ENCODE measurements around the gene PRODH2.

PRODH2 gene, protein sequence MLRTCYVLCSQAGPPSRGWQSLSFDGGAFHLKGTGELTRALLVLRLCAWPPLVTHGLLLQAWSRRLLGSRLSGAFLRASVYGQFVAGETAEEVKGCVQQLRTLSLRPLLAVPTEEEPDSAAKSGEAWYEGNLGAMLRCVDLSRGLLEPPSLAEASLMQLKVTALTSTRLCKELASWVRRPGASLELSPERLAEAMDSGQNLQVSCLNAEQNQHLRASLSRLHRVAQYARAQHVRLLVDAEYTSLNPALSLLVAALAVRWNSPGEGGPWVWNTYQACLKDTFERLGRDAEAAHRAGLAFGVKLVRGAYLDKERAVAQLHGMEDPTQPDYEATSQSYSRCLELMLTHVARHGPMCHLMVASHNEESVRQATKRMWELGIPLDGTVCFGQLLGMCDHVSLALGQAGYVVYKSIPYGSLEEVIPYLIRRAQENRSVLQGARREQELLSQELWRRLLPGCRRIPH

DNA sequence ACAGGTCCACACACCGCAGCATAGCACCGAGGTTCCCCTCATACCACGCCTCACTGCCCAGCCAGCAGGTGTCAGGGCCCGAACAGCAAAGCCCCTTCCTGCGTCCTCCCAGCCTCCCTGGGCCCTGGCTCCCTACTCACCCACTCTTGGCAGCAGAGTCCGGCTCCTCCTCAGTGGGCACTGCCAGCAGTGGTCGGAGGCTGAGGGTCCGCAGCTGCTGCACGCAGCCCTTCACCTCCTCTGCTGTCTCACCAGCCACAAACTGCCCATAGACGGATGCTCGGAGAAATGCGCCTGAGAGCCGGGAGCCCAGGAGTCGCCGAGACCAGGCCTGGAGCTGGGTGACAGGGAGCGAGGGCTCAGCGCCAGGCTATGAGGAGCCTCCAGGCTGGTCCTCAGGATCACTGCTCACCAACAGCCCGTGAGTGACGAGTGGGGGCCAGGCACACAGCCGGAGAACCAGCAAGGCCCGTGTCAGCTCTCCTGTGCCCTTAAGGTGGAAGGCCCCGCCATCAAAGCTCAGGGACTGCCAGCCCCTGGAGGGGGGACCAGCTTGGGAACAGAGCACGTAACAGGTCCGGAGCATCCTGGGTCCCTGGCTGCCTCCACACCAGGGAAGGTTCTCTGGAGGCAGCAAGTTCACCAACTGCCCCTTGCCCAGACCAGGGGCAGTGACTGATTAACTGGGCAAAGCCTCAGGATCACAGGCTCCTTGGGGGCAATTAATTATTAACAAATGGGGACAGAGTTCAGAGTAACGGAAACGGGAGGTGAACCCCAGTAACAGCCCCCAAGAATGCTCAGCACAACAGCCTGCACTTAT, at the start of gene PRODH2:
PRODH2 (minus strand) TSS at position 626 of the 823 bp plus-strand sequence; CDS start at position 586, 40 bp downstream.
- FAIRE-seq (no peak), DNase-seq (ENCODE audit: extremely low spot score, insufficient read length, low read depth) (no peak)

DNA sequence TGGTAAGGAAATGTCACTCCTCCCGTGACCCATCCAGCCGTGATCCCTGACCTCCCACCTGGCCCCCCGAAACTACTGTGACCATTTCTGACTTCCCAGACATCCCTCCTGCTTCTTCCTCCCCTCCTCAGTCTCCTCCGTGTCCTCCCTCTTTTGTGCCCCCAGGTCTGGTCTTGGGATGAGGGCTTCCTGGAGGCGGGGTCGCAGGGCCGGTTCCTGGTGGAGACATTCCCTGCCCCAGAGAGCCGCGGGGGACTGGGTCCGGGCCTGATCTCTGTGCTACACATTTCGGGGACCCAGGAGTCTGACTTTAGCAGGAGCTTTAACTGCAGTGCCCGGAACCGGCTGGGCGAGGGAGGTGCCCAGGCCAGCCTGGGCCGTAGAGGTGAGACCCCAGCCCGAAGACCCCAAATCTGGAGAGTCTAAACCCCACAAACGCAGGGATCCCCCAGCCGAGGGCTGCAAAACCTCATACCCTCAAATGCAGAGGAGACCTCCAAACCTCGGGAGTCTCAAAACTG, 49.1 kb upstream of the PRODH2 start:
- no peak for DNase-seq (ENCODE audit: extremely low spot score, insufficient read length, low read depth)
- FAIRE-seq = no peak

DNA sequence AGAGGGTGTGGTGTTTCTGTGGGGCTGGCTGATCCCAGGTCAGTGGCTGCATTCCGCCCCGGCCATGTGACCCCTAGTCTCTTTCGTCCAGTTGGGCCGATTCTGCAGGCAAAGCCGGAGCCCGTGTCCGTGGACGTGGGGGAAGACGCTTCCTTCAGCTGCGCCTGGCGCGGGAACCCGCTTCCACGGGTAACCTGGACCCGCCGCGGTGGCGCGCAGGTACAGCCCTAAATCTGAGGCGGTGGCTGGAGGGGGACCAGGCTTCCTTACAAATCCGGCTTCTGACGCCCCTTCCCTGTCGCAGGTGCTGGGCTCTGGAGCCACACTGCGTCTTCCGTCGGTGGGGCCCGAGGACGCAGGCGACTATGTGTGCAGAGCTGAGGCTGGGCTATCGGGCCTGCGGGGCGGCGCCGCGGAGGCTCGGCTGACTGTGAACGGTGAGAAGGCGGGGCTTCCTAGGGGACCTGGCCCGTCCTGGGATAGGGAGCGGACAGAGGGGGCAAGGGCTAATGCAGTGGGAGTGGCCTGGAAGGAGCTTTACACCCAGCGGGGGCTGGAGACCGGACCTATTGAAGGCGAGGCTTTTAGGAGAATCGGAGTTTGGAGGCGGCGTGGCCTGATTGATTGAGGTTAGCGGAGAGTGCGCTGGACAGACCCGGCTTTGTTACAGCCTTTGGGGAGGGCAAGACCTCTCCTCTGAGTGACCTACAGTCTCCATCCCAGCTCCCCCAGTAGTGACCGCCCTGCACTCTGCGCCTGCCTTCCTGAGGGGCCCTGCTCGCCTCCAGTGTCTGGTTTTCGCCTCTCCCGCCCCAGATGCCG, 48.4 kb upstream of the PRODH2 start:
- no peak for FAIRE-seq
- DNase-seq (ENCODE audit: extremely low spot score, insufficient read length, low read depth) = no peak

DNA sequence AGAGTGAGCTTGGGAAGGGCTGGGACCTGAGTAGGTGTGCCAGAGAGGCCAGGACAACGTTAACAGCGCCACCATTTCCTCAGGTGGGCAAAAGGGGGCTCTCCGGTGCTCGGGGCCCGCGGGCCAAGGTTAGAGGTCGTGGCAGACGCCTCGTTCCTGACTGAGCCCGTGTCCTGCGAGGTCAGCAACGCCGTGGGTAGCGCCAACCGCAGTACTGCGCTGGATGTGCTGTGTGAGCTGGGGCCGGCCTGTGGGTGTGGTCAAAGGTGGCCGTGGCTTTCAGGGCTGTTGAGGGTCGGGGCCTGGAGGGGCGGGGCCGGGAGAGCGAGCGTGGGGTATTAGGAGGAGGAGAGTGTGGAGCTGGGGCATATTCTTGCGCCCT, 47.8 kb upstream of the PRODH2 start:
- no peak for FAIRE-seq
- DNase-seq (ENCODE audit: extremely low spot score, insufficient read length, low read depth) = no peak

DNA sequence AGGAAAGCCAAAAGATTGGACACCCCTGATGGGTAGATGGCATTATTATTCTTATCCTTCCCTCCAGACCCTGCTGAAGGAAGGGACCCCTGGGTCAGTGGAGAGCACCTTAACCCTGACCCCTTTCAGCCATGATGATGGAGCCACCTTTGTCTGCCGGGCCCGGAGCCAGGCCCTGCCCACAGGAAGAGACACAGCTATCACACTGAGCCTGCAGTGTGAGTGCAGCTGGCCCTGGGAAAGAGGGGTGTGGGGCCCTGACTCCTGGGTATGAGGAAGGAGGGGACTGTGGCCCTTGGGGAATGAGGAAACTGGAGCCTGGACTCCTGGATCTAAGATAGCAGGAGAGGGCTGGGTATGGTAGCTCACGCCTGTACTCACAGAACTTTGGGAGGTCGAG, 46.8 kb upstream of the PRODH2 start:
- FAIRE-seq (no peak), DNase-seq (ENCODE audit: extremely low spot score, insufficient read length, low read depth) (no peak)

DNA sequence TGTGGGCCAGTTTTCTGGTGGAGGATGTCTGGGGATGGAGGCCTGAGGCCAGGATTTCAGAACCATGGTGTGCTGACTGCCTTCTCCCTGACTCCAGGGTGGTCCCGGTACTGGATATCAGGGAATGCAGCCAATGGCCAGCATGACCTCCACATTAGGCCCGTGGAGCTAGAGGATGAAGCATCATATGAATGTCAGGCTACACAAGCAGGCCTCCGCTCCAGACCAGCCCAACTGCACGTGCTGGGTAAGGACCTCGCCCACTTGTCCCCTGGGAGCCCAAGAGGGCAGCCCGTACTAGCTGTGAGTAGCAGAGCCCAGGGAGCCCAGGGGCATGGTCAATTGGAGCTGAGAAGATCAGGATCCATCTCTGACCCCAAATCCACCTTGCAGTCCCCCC, 45.7 kb upstream of the PRODH2 start:
- no peak for DNase-seq (ENCODE audit: extremely low spot score, insufficient read length, low read depth)
- no peak for FAIRE-seq

DNA sequence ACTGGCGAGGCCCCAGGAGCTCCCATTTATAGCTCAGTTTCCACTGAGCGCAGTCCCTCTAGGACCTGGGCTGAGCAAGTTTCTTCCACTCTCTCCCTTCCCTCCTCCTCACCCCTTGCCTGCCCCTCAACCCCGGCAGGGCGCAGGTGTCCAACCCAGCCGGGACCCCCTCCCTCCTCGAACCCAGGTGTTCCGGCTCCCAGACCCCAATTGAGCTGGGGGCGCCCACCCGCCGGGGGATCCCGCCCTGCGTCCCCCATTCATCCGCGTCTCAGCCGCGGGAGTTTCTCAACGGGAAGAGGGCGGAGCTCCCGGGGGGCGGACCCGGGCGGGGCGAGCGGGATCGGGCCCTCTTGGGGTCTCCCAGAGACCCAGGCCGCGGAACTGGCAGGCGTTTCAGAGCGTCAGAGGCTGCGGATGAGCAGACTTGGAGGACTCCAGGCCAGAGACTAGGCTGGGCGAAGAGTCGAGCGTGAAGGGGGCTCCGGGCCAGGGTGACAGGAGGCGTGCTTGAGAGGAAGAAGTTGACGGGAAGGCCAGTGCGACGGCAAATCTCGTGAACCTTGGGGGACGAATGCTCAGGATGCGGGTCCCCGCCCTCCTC, 44.0 kb upstream of the PRODH2 start, which contains the start of gene KIRREL2:
KIRREL2 (plus strand) TSS at position 366 of the 604 bp plus-strand sequence; CDS start at position 575, 209 bp downstream.
- DNase-seq (ENCODE audit: extremely low spot score, insufficient read length, low read depth) (no peak), FAIRE-seq (no peak)

DNA sequence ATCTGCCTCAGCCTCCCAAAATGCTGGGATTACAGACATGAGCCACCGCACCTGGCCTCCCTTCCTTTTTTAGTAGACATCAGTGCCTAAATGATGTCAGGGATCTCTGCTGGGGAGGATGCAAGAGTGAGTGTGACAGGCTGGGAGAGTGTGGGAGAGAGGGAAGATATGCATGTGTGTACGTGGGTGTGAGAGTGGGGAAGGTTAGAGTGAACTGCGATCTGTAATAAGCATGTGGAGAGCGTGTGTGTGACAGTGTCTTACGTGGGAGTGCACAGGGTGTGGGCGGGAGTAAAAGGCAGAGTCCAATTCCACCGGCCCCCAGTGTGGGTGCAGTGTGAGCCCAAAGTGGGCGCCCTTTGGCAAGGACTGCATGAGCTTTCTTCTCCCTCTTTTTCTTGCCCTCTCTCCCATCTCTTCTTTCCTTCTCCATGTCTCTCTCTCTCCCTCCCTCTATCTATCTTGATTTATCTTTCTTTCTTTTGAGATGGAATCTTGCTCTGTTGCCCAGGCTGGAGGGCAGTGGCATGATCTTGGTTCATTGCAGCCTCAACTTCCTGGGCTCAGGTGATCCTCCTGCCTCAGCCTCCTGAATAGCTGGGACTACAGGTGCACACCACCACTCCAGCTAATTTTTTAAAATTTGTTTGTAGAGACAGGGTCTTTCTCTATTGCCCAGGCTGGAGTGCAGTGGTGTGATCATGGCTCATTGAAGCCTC, 40.6 kb upstream of the PRODH2 start:
- DNase-seq (ENCODE audit: extremely low spot score, insufficient read length, low read depth) = no peak
- FAIRE-seq = no peak

DNA sequence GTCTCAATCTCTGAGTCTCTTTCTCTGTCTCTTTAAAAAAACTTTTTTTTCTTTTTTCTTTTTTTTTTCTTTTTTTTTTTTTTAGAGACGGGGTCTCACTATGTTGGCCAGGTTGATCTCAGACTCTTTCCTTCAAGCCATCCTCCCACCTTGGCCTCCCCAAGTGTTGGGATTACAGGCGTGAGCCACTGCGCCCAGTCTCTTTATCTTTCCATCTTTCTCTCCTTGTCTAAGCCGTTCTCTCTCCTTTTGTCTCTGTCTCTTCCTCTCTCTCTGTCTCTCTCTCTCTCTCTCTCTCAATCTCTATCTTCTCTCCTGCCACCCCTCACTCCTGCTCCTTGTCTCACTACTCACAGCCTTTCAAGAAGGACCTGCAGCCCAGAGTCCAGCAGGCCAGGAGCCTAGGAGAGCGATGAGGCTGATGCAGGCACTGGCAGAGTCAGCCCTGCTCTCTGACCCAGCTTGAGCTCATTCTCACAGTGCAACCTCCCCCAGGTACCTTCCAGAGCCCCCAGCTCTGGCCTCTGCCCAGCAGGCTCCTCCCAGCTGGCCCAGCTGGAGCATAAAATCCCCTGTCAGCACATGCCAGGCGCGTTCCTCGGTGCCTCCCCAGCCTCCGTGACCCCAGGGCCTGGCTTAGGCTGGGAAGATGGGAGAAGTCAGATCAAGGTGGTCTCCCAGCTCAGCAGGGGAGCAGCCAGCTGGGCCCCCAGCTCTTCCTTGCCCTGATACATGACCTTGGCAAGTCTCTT, 39.6 kb upstream of the PRODH2 start, which contains the start of gene NPHS1:
NPHS1 (minus strand) TSS at position 476 of the 752 bp plus-strand sequence. CDS start 667 bp downstream, outside the sequence.
- FAIRE-seq = no peak
- no peak for DNase-seq (ENCODE audit: extremely low spot score, insufficient read length, low read depth)

DNA sequence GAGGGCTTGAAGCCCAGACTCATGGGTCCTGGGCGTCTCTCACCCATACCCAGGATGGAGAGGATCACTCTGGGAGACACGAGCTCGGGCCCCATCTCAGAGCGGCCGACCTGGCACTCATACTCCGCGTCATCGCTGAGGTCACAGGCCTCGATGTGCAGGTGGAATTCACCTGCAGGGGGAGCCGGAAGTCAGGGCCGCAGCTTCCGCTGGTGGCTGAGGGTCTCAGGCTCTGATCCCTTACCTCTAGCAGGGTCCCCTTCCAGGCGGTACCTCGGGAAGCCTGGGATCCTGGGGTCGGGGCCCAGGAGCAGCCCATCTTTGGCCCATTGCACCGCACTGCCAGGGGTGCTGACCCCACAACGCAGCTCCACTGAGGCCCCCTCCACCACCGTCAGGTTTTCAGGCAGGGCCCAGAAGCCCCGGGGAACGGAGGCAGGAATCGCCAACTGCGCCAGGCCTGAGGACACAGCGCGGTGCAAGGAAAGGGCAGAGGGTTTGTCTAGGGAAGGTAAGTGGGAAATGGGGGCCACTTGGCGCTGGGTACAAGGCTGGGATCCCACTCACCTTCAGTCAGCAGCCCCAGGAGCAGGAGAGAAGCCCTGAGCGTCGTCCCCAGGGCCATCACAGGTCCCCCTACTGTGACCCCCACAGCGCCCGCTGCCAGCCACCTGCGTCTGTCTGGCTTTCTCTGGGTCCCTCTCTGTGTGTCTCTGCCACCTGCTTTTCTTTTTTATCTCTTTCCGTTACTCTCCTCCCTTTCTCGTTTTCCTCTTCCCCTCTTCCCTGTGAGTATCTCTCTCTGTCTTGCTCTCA, 38.8 kb upstream of the PRODH2 start:
- no peak for FAIRE-seq

DNA sequence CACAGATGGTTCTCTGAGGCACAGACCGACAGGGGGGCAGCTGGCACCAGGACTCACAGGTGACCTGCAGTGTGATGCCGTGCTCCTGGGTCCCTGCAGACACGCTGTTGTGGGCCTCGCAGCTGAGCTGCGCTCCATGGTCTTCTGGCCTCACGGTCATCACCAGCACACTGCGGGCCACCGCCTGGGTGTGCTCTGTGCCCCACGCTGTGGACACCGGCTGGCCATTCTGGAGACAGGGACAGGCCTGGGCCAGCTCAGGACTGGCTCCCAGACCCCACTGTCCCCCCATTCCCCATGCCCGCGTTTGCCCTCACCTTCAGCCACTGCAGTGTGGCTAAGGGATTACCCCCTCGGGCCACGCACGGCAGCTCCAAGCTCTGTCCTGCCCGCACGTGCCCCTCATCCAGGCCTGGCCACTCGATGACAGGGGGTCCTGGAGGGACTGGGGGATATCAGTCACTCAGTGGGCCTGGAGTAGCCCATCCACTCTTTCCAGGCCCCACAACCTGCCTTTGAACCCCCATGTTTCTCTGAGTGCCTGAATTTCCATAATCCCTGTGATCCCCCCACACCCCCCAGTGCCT, 36.4 kb upstream of the PRODH2 start:
- DNase-seq (ENCODE audit: extremely low spot score, insufficient read length, low read depth) = no peak
- FAIRE-seq = no peak

More for the DNA sequence above, 38.8 kb upstream of the PRODH2 start:
- DNase-seq (ENCODE audit: extremely low spot score, insufficient read length, low read depth) = no peak

DNA sequence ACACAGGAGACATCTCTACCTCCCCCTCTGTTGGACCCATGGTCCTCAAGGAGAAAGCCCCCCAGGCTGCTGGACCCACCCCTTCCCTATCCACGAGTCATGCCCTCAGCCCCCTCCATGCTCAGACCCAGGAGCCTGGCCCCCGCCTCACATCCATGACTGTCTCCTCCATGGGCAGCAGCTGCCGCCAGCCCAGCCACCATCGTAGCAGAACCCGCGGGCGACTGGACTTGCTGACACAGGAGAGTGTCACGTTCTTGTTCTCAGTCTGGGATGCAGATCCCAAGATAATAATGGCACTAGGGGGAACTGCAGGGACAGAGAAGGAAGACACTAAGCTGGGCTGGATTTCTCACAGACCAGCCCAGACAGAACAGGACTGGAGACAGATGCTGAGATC, 35.8 kb upstream of the PRODH2 start:
- no peak for FAIRE-seq
- no peak for DNase-seq (ENCODE audit: extremely low spot score, insufficient read length, low read depth)

DNA sequence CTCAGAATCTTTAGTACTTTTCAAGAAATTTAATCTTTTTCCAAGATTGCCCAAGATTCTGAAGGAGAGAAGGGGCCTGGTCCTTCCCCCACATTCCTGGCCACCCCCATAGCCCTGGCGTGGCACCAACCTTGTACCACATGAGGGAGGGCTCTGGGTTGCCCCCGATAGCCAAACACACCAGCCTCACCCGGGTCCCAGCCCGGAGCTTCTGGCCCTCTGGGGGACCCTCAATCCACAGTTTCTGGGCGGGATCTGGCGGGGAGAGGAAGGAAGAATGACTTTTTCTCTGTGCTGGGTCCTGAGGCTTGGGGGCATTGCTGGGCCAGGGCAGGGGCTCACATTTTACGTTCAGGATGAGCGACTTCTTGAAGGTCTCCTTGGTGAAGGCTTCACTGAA, 35.3 kb upstream of the PRODH2 start:
- FAIRE-seq = no peak
- no peak for DNase-seq (ENCODE audit: extremely low spot score, insufficient read length, low read depth)

DNA sequence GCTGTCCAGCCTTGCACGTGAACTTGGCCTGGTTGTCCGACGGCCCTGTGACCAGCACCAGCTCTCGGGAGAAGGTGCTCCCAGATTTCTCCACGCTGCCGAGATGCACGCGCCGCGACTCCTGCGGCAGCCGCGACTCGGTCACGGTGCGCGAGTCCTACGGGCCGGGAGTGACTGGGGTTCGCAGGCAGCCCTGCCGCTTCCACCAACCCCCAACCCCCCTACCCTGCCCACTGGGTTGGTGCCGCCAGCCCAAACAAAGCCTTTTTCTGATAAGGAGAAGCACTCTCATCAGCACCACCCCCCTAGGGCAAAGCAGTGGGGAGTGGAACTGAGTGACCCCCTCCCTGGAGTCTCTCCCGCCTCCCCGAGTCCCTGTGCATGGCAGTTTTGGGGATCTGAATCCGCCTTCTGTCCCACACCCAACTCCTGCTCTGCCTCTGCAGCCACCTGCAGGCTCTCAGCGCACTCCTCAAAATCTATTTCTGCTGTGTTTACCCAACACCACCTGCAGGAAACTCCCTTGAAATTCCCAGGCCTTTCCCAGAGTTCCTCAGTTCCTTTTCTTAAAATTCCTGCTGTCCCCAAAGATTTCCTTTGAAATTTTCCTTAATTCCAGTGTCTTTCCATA, 33.5 kb upstream of the PRODH2 start:
- FAIRE-seq (no peak), DNase-seq (ENCODE audit: extremely low spot score, insufficient read length, low read depth) (no peak)

DNA sequence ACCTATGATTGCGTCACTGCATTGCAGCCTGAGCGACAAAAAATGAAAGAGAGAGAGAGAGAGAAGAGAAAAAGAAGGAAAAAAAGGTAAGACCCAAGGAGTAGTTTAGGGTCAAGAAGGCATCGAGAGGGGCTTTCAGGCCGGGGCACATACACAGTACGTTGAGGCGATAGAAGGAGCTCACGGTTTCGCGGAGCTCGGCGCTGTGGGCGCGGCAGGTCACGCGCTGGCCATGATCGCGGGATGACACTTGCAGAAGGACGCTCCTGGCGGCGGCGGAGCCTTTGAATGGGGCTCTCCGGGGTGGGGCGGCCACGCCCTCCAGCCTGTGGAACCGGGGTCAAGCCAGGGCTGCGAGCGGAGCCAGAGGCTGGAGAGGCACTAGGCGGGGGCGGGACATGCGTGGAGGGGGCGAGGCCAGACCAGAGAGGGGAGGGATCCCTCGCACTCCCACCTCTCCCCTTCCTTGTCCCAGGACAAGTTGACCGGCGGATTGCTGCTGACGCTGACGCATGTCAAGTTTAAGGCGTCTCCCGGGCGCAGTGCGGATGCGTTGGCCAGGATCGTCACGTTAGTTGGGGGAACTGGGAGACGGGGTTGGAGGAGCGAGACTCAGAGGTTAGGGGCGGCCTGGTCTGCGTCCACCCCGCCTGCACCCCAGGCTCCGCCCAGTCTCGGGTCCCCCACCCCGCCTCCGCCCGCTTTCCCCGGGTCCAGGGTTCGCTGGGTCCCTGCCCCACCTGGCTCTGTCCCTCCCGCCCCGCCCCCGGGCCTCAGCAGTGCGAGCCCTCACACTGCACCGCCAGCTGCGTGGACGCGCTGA, 32.8 kb upstream of the PRODH2 start:
- FAIRE-seq (no peak), DNase-seq (ENCODE audit: extremely low spot score, insufficient read length, low read depth) (no peak)

All from GM18507 (cell line).